GM18951 (cell line): ENCODE measurements around the gene TMEM201.

Source experiments
- POLR2A ChIP-seq: IDR thresholded peaks from 4 replicates; pipeline ENCODE4 v1.6.1; 2011; ENCODE audit warnings: mild to moderate bottlenecking; ENCODE audit not compliant: insufficient read length, insufficient read depth; ENCODE audit errors: extremely low read depth
- in situ Hi-C: fragments of 300-500 bp; cut with MboI; formaldehyde crosslinking; loops from one replicate; pipeline ENCODE4 v1.12.0; 2022; ENCODE audit warnings: low sequenced_read_pairs, mixed read lengths, inconsistent platforms; ENCODE audit not compliant: unreplicated experiment

TMEM201 gene

DNA sequence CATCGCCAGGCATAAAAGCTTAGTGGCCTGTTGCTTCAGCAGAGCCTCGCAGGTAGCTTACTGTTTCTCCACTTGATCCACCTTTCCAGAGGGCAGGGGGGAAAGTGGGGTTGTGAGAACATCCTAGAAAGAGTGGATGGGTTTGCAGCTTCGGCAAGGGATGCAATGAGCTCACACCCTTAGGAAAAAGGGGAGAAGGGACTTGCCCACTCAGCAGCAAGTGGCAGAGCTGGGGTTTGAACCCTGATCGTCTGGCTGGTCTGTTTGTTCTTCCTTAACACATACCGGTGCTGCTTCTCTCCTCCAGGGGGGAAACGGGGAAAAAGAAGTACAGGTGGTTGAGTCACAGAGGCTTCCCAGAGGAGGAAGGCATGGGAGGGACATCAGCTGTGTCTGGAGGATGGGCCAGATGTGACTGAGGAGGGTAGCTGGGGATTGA lies 1.0 kb downstream of the TMEM201 start:
- in situ Hi-C loops = no loop called here
- TF ChIP-seq POLR2A = no peak

GRCh38 chr1:9590201-9590600 lies 1.5 kb downstream of the TMEM201 start:
- TF ChIP-seq POLR2A = no peak
- in situ Hi-C loops = no loop called here

DNA sequence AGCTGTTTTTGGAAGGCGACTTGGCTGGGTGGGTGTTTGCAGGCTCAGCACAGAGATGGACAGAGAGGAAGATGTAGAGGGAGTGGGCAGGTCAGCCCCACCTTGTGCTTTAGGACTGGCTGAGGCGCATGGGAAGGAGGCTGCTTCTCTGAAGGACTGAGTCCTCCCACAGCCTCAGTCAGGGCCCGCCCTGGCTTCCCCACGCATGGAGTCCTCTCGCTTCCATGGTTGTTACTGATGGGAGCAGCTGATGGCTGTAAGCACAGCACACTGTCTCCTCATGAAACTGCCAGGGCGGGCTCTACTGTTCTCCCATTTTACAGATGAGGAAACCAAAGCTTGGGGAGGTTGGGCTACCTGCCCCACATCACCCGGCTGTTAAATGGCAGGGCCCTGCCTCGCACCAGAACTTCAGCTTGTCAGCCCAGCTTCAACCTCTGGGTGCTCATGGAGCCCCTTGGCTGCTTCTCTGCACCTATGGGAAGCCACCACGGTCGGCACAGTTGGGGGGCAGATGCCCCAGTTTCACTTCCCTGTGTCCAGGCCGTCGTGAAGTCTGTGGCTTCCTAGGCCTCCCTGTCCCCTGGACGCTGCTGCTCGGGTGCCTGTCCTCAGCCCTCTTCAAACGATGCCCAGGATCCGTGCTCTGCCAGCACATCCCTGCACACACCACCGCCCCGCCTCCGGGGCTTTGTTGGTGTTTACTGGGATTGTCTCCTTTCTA lies 2.4 kb downstream of the TMEM201 start:
- in situ Hi-C loops = no loop called here
- no peak for TF ChIP-seq POLR2A

DNA sequence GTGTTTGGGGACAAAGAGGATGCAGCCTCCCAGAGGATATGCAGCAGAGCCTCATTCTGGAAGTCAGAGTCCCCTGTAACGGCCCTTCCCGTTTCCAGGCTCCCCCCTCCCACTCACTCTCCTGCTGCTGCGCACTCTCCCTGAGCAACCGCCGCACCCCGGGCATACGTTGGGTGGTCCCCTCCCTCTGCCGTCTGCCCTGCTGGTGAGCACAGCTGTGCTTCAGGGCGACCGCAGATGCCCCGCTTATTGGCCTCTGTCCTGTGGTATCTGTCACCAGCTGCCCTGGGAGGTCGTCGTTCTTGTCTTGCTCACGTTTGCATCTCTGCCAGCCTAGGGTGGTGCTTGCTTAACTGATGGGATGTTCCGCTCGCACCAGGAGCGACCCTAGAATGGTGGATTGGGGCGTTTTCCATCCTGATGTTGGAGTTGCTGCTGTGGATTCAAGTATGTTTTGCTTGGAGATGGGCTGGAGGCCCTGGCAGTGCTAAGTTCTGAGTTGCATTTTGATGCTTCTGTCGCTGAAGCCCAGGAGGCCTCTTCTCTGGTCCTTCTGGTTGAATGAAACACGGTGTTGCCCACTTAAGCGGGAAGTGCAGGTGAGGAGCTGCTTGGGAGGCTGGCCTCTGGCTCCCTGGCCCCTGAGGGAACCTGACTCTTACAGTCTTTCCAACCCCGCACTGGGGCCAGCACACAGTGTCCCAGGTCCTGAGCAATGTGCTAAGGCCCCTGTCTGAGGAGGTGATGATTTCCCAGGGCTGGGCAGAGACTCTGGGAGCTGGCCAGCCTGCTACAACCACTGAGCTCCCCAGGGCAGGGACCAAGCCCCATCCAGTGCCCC lies 3.2 kb downstream of the TMEM201 start:
- in situ Hi-C loops = no loop called here

DNA sequence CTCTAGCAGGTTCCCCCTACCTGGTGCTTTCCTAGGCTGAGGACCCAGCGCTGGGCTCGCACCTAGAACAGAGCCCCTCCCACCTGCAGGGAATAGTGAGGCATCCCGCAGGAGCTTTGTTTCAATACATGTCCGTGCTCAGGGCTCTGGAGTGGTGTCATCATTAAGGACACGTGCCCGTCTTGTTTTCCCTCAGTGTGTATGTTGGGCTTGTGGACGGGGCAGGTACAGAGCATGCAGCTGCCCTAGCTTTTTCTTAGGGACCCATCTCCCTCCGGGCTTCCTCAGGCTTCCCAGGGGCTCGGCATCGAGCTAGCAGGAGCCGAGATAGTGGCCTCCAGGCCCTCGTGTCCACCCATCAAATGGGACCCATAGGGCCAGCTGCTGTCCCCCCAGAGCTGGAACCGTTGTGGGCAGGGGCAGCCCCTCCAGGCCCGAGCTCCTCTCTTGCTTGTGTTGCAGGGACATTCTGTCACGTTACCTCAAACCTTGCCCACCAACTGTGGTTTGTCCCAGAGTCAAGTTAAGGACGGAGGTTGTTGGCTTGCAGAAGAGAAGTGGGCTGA lies 3.9 kb downstream of the TMEM201 start:
- TF ChIP-seq POLR2A = no peak
- in situ Hi-C loops = no loop called here

More for the DNA sequence above, 3.2 kb downstream of the TMEM201 start:
- no peak for TF ChIP-seq POLR2A

DNA sequence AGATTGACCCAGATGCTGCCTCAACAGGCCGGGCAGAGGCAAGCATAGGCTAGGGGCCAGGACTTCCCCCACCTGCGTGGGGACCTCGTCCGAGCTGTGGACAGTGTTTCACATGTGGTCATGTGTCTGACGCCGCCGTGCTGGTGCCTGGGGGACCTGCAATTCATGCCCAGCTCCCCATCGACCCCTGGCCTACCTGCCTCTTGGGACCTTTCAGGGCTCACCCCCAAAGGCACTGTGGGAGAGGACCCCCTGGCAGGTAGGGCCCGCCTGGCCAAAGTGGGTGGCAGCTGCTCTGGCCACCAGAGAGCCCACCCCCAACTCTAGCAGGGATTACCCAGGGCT lies 4.4 kb downstream of the TMEM201 start:
- no peak for TF ChIP-seq POLR2A

DNA sequence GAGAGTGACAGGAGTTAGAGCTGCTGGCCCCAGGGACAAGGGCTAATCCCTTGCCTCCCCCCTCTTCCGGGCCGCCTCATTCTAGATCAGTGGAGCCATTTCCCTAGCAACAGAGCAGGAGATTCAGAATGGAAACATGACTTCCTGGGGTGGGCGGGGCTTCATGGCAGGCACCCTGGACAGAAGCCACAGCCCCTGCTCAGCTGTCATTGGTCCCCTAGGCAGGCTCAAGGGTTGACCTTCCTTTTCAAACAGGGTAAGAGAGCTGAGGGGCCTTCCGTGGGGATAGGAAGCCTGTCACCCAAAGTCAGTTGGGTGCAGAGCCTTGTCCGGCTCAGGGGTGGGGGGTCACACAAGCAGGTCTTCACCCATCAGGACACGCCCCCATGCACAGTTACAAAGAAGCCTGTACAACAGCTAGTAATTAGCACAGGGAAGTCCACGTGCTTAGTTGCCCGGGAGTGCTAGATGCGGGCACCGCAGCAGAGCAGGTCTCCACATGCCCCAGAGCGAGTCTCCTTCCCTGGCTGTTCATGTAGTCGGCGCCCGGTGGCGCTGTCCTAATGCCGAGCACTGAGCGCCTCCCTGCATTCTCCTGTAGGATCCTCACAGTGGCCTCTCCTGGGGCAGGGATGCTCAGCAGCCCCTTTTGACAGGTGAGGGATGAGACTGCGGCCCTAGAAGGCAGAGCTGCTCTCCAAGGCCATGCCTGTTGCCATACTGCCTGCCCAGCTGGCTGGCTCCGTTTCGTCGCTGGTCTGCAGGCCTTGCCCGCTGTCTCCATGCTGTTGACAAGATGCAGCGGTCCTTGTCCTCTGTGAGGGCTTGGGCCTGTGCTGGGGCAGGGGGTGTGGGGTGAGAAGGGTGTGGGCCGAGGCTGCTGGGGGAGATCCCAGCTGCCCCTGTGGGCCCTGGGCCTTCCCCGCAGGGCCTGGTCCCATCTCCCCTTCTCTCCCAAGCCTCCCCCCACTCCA lies 5.1 kb downstream of the TMEM201 start:
- TF ChIP-seq POLR2A = no peak
- in situ Hi-C loops = no loop called here

More for the DNA sequence above, 4.4 kb downstream of the TMEM201 start:
- in situ Hi-C loops = no loop called here

GRCh38 chr1:9594471-9595155 lies 5.9 kb downstream of the TMEM201 start:
- in situ Hi-C loops = no loop called here
- TF ChIP-seq POLR2A = no peak

GRCh38 chr1:9595156-9595967 lies 6.7 kb downstream of the TMEM201 start:
- in situ Hi-C loops = no loop called here
- no peak for TF ChIP-seq POLR2A

DNA sequence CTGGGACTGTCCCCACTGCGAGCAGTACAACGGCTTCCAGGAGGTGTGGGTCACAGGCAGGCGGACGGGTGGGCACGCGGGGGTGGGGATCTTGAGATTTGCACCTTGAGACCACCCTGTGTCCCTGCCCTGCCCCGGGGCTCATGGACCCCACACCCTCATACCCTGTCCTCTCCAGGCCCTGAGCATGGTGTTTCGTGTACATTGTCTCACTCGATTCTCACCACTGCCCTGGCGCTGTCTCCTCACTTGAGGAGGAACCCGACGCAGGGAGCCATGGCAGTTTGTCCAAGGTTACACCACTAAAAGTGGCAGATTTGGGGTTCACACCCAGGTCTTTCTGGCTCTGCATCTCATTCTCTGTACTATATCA lies 7.2 kb downstream of the TMEM201 start:
- TF ChIP-seq POLR2A = no peak
- in situ Hi-C loops = no loop called here

- in situ Hi-C loops = no loop called here
- no peak for TF ChIP-seq POLR2A
Measured at GRCh38 chr1:9596415-9597123, 7.9 kb downstream of the TMEM201 start.
